ENCODE data around the gene MYBBP1A.

- no peak for TF ChIP-seq ZNF674 (CRISPR knock-in tag; IDR thresholded peaks at IDR 0.05; ENCODE audit: low read depth)
- TF ChIP-seq CTCF (CRISPR knock-in tag; IDR thresholded peaks at IDR 0.05): no peak
- no peak for TF ChIP-seq TARDBP (CRISPR knock-in tag; IDR thresholded peaks at IDR 0.05)
- TF ChIP-seq RAD21 (CRISPR knock-in tag; IDR thresholded peaks at IDR 0.05): no peak
- no peak for TF ChIP-seq EZH2 (conservative IDR thresholded peaks at IDR 0.05; ENCODE audit: low read depth, low read length)
- no peak for TF ChIP-seq ZNF770 (CRISPR knock-in tag; IDR thresholded peaks at IDR 0.05)
- TF ChIP-seq ZNF274 (CRISPR knock-in tag; IDR thresholded peaks at IDR 0.05): no peak
- no peak for TF ChIP-seq RARA (CRISPR knock-in tag; IDR thresholded peaks at IDR 0.05)
- TF ChIP-seq, protein P1, sequence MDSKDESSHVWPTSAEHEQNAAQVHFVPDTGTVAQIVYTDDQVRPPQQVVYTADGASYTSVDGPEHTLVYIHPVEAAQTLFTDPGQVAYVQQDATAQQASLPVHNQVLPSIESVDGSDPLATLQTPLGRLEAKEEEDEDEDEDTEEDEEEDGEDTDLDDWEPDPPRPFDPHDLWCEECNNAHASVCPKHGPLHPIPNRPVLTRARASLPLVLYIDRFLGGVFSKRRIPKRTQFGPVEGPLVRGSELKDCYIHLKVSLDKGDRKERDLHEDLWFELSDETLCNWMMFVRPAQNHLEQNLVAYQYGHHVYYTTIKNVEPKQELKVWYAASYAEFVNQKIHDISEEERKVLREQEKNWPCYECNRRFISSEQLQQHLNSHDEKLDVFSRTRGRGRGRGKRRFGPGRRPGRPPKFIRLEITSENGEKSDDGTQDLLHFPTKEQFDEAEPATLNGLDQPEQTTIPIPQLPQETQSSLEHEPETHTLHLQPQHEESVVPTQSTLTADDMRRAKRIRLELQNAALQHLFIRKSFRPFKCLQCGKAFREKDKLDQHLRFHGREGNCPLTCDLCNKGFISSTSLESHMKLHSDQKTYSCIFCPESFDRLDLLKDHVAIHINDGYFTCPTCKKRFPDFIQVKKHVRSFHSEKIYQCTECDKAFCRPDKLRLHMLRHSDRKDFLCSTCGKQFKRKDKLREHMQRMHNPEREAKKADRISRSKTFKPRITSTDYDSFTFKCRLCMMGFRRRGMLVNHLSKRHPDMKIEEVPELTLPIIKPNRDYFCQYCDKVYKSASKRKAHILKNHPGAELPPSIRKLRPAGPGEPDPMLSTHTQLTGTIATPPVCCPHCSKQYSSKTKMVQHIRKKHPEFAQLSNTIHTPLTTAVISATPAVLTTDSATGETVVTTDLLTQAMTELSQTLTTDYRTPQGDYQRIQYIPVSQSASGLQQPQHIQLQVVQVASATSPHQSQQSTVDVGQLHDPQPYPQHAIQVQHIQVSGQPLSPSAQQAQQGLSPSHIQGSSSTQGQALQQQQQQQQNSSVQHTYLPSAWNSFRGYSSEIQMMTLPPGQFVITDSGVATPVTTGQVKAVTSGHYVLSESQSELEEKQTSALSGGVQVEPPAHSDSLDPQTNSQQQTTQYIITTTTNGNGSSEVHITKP (CRISPR knock-in tag; IDR thresholded peaks at IDR 0.05; ENCODE audit: low read depth): no peak
- TF ChIP-seq TBL1XR1 (IDR thresholded peaks at IDR 0.05; ENCODE audit: borderline replicate concordance, low read length, partially characterized antibody): no peak
- no peak for TF ChIP-seq HHEX (CRISPR knock-in tag; IDR thresholded peaks at IDR 0.05)
- no peak for TF ChIP-seq PHF8 (CRISPR knock-in tag; IDR thresholded peaks at IDR 0.05)
- no peak for TF ChIP-seq CBX5 (CRISPR knock-in tag; IDR thresholded peaks at IDR 0.05; ENCODE audit: borderline replicate concordance)
These were observed 46.9 kb upstream of the MYBBP1A start for GRCh38 chr17:4602041-4602440.
